SU-DHL-6 (cell line): Measurements from ENCODE around the gene EXOC4.

Experiments
- CTCF ChIP-seq: fragments of 200-600 bp; sonication (generic); IDR thresholded peaks from one replicate; pipeline ENCODE4 v1.5.1; 2017; ENCODE audit warnings: antibody characterized with exemption, mild to moderate bottlenecking, low read length, moderate library complexity; ENCODE audit not compliant: insufficient read depth, poor library complexity, severe bottlenecking
- EZH2phosphoT487 ChIP-seq: fragments of 200-600 bp; sonication (generic), shearing (Covaris generic); conservative IDR thresholded peaks from 2 replicates; pipeline ENCODE4 v1.6.1; 2018; ENCODE audit warnings: mild to moderate bottlenecking, antibody characterized with exemption, low read length, moderate library complexity, mixed read lengths

GRCh38 chr7:133830081-133830480 is 577.2 kb downstream of the EXOC4 start:
- TF ChIP-seq CTCF (no peak), EZH2phosphoT487 (no peak)
